GM19193 (cell line): ENCODE measurements around the gene EML1.

Experiments
- POLR2A ChIP-seq: IDR thresholded peaks from 4 replicates; pipeline ENCODE4 v1.6.1; 2011; ENCODE audit not compliant: insufficient read depth, insufficient read length; ENCODE audit errors: extremely low read depth

The EML1 gene

GRCh38 chr14:99805757-99806439 lies 12.7 kb downstream of the EML1 start:
- TF ChIP-seq POLR2A: no peak

DNA sequence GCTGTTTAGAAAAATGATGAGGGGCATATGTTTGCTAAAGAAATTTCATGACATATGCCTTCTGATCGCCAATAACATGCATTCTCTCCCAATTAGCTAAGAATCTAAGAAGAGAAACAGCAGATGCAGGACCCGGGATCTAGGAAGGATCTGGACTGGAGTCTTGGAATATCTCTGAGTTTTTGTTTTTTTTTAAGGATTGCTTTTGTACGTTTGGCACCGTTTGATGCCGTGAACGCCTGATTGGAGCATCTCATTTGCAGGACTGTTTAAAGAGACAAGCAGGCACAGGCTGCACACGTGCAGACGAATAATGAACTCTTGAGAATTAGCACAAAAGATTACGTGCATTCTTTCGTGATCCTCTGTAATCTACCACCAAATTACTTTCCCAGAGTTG lies 13.6 kb downstream of the EML1 start:
- no peak for TF ChIP-seq POLR2A

DNA sequence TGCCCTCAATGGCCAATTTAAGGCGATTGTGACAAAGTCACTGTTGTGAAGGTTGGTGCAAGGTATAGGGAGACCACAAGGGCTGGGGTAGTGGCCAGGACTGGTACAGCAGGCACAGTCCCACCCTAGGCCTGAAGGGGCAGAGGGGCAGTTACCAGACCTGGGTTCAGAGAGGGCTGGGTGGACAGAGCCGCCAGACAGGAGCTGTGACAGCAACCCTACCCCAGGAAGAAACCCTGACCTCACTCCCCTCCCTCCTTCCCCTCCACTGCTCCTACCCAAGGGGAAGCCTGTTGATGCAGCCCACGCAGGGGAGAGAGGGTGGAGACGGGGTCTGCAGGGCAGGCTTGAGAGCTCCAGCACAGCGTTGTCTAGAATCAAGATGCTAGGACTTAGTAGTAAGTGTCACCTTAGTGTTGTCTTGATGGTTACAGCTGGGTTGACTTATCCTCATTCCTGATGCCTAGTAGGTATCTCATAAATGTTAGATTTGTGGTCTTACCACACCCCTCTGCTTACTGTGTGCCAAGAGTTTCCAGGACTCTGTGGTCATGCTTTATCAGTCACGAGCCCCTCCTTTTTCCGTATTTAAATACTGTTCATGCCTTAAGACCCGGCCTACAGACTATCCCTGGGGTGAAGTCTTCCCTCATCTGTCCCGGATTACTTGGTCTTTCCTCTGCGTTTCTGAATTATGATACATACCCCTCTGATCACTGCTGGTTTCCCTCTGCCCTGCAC lies 14.4 kb downstream of the EML1 start:
- no peak for TF ChIP-seq POLR2A

DNA sequence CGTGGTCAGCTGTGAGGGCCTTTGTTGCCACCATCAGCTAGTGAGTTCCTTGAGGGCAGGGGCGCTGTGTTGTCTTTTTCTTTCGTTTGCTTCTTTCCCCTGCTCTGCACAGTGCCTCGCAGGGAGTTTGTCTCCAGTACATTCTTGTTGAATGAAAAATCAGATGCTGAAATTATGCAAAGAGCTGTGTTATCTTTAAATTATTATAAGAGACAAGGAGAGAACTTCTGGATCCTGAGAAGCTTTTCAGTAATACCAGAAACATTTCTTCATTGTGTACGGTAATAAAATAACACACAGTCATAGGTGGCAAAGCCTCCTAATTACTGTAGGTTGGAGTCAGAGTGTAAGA lies 14.9 kb downstream of the EML1 start:
- no peak for TF ChIP-seq POLR2A

DNA sequence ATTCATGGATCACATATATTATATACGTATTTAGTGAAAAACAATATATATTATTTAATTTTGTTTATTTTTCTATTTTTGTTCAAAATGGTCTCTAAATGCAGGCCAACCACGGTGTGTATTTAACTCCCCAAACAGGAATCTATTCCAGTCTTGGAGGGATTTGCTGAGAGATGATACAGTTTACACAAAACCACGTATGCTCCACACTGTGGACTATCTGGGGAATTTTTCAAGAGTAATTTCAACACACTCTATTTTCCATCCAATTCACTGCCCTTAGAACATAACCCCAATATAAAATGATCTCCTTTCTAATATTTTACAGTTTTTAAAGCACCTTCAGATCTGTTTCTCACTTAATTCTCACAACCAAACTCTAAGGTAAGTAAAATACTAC lies 15.3 kb downstream of the EML1 start:
- no peak for TF ChIP-seq POLR2A

- TF ChIP-seq POLR2A: no peak
Observed at GRCh38 chr14:99809360-99809759, 16.1 kb downstream of the EML1 start.

- TF ChIP-seq POLR2A: no peak
Observed at GRCh38 chr14:99809859-99810558, 16.8 kb downstream of the EML1 start.

GRCh38 chr14:99810559-99810874 lies 17.3 kb downstream of the EML1 start:
- TF ChIP-seq POLR2A: no peak

DNA sequence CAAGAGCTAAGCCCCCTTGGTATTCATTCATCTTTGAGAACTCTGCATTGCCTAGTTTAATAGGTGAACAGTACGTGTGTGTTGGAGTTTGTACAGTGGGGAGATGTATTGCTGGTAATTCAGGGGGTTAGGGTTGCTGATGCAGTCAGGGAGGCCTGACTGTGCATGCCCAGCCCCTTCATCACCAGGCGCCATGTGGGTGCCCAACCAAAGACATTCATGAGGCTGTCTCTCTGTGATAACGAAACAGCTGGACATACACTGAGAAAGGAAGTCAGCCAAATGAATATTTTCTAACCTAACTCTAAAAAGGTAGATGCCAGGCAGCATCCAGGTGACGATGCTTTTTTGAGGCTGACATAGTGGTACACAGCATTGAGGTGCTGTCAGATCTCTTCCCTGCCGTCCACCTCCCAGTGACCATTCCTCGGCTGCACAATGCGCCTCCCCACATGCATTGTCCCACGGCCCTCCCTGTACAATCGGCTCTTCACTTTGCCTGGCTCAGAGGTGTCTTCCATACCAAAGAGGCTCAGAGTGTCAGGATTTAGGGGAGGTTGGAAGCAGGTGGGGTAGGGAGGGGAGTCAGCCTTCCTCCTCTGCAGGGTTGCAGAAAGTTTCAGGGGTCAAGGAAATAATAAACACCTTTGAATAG lies 19.0 kb downstream of the EML1 start:
- no peak for TF ChIP-seq POLR2A

- TF ChIP-seq POLR2A: no peak
Observed at GRCh38 chr14:99812892-99813291, 19.7 kb downstream of the EML1 start.

DNA sequence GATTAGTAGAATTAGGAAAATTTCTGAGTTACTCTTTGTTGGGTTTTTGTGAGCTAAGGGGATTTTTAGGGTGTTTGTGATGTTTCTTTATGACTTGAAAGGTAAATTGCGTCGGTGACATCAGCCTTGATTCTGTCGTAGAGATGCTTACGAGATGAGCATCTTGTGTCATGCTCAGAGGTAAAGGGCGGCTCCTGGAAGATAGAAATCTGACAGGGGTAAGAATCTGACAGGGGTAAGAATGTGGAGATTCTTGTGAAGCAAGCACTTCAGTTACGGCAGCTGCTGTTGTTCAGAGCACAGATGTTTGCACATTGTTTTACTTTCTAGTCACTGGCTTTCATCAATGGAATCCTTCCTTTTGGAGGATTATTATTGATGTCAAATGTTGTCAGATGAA lies 22.5 kb downstream of the EML1 start:
- TF ChIP-seq POLR2A: no peak

GRCh38 chr14:99816217-99816616 lies 23.0 kb downstream of the EML1 start:
- TF ChIP-seq POLR2A: no peak

DNA sequence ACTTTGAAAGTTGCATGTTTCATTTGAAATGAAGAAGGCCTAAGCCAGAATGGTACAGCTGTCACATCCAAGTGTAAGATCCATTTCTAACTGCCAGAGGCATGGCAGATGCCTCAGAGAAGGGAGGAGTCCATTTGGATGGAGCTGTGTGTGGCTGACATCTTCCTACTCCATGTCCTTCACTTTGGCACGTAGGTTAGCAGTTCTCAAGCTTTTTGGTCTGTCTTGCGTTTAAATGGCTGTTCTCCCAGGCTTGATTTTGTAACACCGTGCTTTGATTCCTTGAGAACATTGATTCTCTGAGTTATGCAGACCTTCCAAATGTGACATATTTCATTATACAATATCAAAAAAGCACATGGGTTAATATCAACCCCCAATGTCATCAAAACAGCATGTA lies 23.4 kb downstream of the EML1 start:
- TF ChIP-seq POLR2A: no peak

DNA sequence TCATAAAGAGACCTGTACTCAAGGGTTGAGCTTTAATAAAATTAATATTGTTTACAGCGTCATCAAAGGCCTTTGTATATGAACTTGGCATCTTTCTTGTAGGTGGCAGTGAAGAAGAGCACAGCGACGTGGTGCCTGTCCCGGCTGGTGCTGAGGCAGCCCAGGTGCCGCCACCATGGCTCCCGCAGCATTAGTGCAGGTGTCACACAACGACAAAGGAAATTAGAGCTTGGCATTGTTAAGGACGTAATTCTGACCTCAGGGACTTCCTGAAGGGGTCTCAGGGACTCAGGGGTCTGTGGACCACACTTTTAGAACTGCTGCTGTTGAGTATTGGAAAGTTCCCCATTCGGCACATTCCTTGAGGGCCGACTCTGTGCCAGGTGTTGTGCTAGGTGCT lies 24.1 kb downstream of the EML1 start:
- no peak for TF ChIP-seq POLR2A

DNA sequence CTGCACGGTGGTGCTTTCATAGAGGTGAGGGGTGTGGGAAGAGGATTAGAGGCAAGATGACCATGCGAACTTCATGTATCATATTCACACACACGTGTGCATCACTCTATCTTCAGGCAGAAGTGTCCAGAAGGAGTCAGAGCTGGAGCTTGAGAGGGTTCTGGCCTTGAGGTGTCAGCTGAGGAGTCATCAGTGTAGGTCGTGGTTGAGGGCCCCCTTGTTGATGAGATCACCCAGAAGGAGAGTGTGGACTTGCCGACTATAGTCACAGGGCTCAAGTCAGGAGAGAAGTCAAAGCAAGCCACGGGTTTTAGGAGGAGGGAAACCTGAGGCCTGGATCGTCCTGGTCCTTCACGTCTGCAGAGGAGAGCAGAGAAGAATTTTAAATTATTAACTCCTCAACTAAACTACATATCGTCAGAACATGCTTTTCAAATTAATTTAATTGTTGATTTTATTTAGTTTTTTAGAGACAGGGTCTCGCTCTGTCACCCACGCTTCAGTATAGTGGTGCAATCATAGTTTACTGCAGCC lies 25.4 kb downstream of the EML1 start:
- TF ChIP-seq POLR2A: no peak
